A549 (cell line): ENCODE data around the gene LYPD3. TPM values are rescaled to one million over a fixed set of nuclear protein-coding genes. Genes with fewer than 3 reads are reported as not detected.

ENCODE experiments used
- ATAC-seq, 2 experiments: fragments of 200-7000 bp in 1 of 2; fragments of >200 bp in 1 of 2; cut with Nextera tagmentation in 1 of 2; cut with Tn5 transposase in 1 of 2; 3 replicates each; pipeline versions ENCODE4 v1.8.0 to v1.9.1; 2018 to 2020; ENCODE audit warnings: mild to moderate bottlenecking in 1 of 2, moderate library complexity in 1 of 2
- CTCF ChIA-PET: fragments of 300-600 bp; sonication (Branson Sonifier 250); formaldehyde crosslinking; extraction: SDS; loops from one replicate; lab custom pipeline; 2021; ENCODE audit warnings: antibody characterized with exemption, inconsistent platforms; lab: Yijun Ruan, JAX
- POLR2A ChIA-PET: fragments of 350-600 bp; formaldehyde crosslinking; extraction: SDS; loops from one replicate; lab custom pipeline; 2021; ENCODE audit warnings: antibody characterized with exemption, inconsistent platforms; lab: Yijun Ruan, JAX
- DNase-seq, 2 experiments: peaks; one replicate each; pipeline versions ENCODE4 v3.0.0 to v3.0.0-alpha.2; 2011 to 2016; ENCODE audit warnings: low read depth in 1 of 2, low spot score in 1 of 2
- FAIRE-seq: peaks from 2 replicates; lab custom pipeline; 2011; peaks lifted over from hg19 to GRCh38; lab: Jason Lieb, UNC
- H3K27ac ChIP-seq, 2 experiments: fragments of >200 bp; sonication (Bioruptor Twin); formaldehyde crosslinking; 3 replicates each; pipeline ENCODE4 v1.5.1; 2016 to 2017
- H3K4me1 ChIP-seq: fragments of >200 bp; sonication (Bioruptor Twin); formaldehyde crosslinking; 3 replicates; pipeline ENCODE4 v1.6.1; 2016
- H3K4me2 ChIP-seq: fragments of >200 bp; sonication (Bioruptor Twin); formaldehyde crosslinking; 3 replicates; pipeline ENCODE4 v1.6.1; 2016
- H3K4me3 ChIP-seq: fragments of >200 bp; sonication (Bioruptor Twin); formaldehyde crosslinking; 3 replicates; pipeline ENCODE4 v1.5.1; 2016
- H3K9me3 ChIP-seq: fragments of >200 bp; sonication (Bioruptor Twin); formaldehyde crosslinking; 3 replicates; pipeline ENCODE4 v1.6.1; 2016
- CTCF ChIP-seq: fragments of >200 bp; sonication (Bioruptor Twin); formaldehyde crosslinking; IDR thresholded peaks from 3 replicates; pipeline ENCODE4 v1.5.1; 2016
- FOSB ChIP-seq: fragments of 250-450 bp; sonication (Bioruptor Pico); IDR thresholded peaks from 2 replicates; pipeline ENCODE4 v1.5.0; 2020; ENCODE audit warnings: mild to moderate bottlenecking, moderate library complexity
- HOXA7 ChIP-seq: fragments of 250-450 bp; sonication (Bioruptor Pico); IDR thresholded peaks from 2 replicates; pipeline ENCODE4 v1.5.0; 2020; ENCODE audit warnings: mild to moderate bottlenecking, moderate library complexity
- KDM1A ChIP-seq: fragments of 200-600 bp; sonication (generic); IDR thresholded peaks from 2 replicates; pipeline ENCODE4 v1.6.1; 2016; ENCODE audit warnings: low read depth, mild to moderate bottlenecking
- ZFP36 ChIP-seq: fragments of 450-650 bp; IDR thresholded peaks from 2 replicates; pipeline ENCODE4 v1.6.1; 2014; ENCODE audit warnings: borderline replicate concordance; ENCODE audit not compliant: partially characterized antibody
- WGBS: methylation state at CpG from one replicate; pipeline ENCODE4 v1.1.6; 2017; ENCODE audit errors: missing lambda C conversion rate; 5-methylcytosine and 5-hydroxymethylcytosine counted together
- polyA plus RNA-seq, 4 experiments: library from polyadenylated mRNA; depleted of rRNA in 3 of 4; stranded (reverse); fragments of >200 nt; fragmentation: RNase III in 1 of 4; extraction: RNeasy Plus Mini Kit Qiagen cat#74134 plus additional on column Dnase treatment in 1 of 4; gene quantifications; 2 replicates in 3 of 4; 3 replicates in 1 of 4; pipeline ENCODE4 v1.2.3, GENCODE V29; 2011 to 2017

LYPD3 gene
- polyA plus RNA-seq, 2 of the 4 experiments (the other 2 are of a cell fraction) = 0.27 to 0.43 TPM

DNA sequence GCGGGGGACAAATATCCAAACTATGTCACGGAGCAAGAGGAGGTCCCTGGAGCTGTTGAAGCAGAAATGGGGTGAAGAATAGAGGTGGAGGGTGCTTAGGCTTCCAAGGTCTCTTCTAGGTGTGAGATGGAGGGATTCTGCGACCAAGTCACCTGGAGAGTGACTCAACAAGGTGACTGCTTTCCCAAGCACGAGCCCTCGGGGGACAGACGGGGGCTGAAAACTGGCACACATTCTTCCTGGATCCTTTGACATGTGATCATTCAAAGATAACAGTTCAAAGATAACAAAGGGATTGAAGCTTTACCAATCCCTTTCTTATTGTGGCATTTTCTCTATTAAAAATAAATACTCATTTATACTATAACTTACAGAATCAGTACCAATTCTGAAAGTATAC lies 53.0 kb downstream of the LYPD3 start:
- TF ChIP-seq HOXA7 (no peak), KDM1A (no peak), ZFP36 (no peak), FOSB (CRISPR knock-in tag) (no peak), CTCF (no peak)
- POLR2A ChIA-PET = no interaction called here
- WGBS = 30% methylated on average over 6 of the region's 6 CpGs
- no peaks in the 10 kb centered on the region for H3K4me1 ChIP-seq
- ATAC-seq (no peak), DNase-seq (no peak), FAIRE-seq (no peak)
- H3K4me2 ChIP-seq = no peak overlapping the region
- H3K9me3 ChIP-seq = no peaks in the 10 kb centered on the region
- no peak overlapping the region for H3K27ac ChIP-seq
- no peak overlapping the region for H3K4me3 ChIP-seq
- CTCF ChIA-PET = interaction anchor here (1.2 to 1.8 kb wide), 4 partner anchors 13 to 107 kb away, joined by 3 to 15 read pairs (median 6); no protein-coding TSS in a partner anchor

Other genes starting within 250 kb of the LYPD3 start
- gene PSG9, start 196.1 kb downstream of the LYPD3 start, polyA plus RNA-seq (2011; rRNA removed) = 0.03 and 0.07 TPM in 2 replicates
- gene PSG9, start 196.1 kb downstream of the LYPD3 start, polyA plus RNA-seq (2017; fragmentation: RNase III; extraction: RNeasy Plus Mini Kit Qiagen cat#74134 plus additional on column Dnase treatment) = 0.08 to 0.13 TPM in 2 of 3 replicates, not detected in the other
- 0.03 TPM in 1 of 2 replicates, not detected in the other for gene CD177, start 111.9 kb downstream of the LYPD3 start, polyA plus RNA-seq (2011; rRNA removed)
- 0.05 to 0.09 TPM in 2 of 3 replicates, not detected in the other for gene CD177, start 111.9 kb downstream of the LYPD3 start, polyA plus RNA-seq (2017; fragmentation: RNase III; extraction: RNeasy Plus Mini Kit Qiagen cat#74134 plus additional on column Dnase treatment)
- not detected in 2 replicates for gene TEX101, start 50.7 kb downstream of the LYPD3 start, polyA plus RNA-seq (2011; rRNA removed)
- gene TEX101, start 50.7 kb downstream of the LYPD3 start, polyA plus RNA-seq (2017; fragmentation: RNase III; extraction: RNeasy Plus Mini Kit Qiagen cat#74134 plus additional on column Dnase treatment) = not detected in 3 replicates
- 4.4 and 5.5 TPM in 2 replicates for gene PHLDB3, start 39.1 kb upstream of the LYPD3 start, polyA plus RNA-seq (2011; rRNA removed)
- gene PHLDB3, start 39.1 kb upstream of the LYPD3 start, polyA plus RNA-seq (2017; fragmentation: RNase III; extraction: RNeasy Plus Mini Kit Qiagen cat#74134 plus additional on column Dnase treatment) = 10.1 to 12.0 TPM (median 12.0 TPM) in 3 replicates
- 58.9 and 75.6 TPM in 2 replicates for gene ETHE1, start 61.6 kb upstream of the LYPD3 start, polyA plus RNA-seq (2011; rRNA removed)
- 31.2 to 38.6 TPM (median 37.3 TPM) in 3 replicates for gene ETHE1, start 61.6 kb upstream of the LYPD3 start, polyA plus RNA-seq (2017; fragmentation: RNase III; extraction: RNeasy Plus Mini Kit Qiagen cat#74134 plus additional on column Dnase treatment)
- 0.09 and 0.38 TPM in 2 replicates for gene ZNF575, start 67.6 kb upstream of the LYPD3 start, polyA plus RNA-seq (2011; rRNA removed)
- 1.4 to 2.2 TPM (median 1.5 TPM) in 3 replicates for gene ZNF575, start 67.6 kb upstream of the LYPD3 start, polyA plus RNA-seq (2017; fragmentation: RNase III; extraction: RNeasy Plus Mini Kit Qiagen cat#74134 plus additional on column Dnase treatment)
- 31.9 and 32.0 TPM in 2 replicates for gene XRCC1, start 109.9 kb upstream of the LYPD3 start, polyA plus RNA-seq (2011; rRNA removed)
- 55.1 to 62.3 TPM (median 55.2 TPM) in 3 replicates for gene XRCC1, start 109.9 kb upstream of the LYPD3 start, polyA plus RNA-seq (2017; fragmentation: RNase III; extraction: RNeasy Plus Mini Kit Qiagen cat#74134 plus additional on column Dnase treatment)
- 0.12 TPM in 1 of 2 replicates, not detected in the other for gene PINLYP, start 110.2 kb upstream of the LYPD3 start, polyA plus RNA-seq (2011; rRNA removed)
- 0.27 to 0.37 TPM (median 0.28 TPM) in 3 replicates for gene PINLYP, start 110.2 kb upstream of the LYPD3 start, polyA plus RNA-seq (2017; fragmentation: RNase III; extraction: RNeasy Plus Mini Kit Qiagen cat#74134 plus additional on column Dnase treatment)
- 10.0 and 14.2 TPM in 2 replicates for gene IRGQ, start 130.5 kb upstream of the LYPD3 start, polyA plus RNA-seq (2011; rRNA removed)
- gene IRGQ, start 130.5 kb upstream of the LYPD3 start, polyA plus RNA-seq (2017; fragmentation: RNase III; extraction: RNeasy Plus Mini Kit Qiagen cat#74134 plus additional on column Dnase treatment) = 6.3 to 6.5 TPM (median 6.4 TPM) in 3 replicates
- gene ZNF576, start 131.0 kb upstream of the LYPD3 start, polyA plus RNA-seq (2011; rRNA removed) = 10.6 and 11.2 TPM in 2 replicates
- 15.4 to 16.8 TPM (median 16.5 TPM) in 3 replicates for gene ZNF576, start 131.0 kb upstream of the LYPD3 start, polyA plus RNA-seq (2017; fragmentation: RNase III; extraction: RNeasy Plus Mini Kit Qiagen cat#74134 plus additional on column Dnase treatment)
- 0.41 and 0.47 TPM in 2 replicates for gene SRRM5, start 146.5 kb upstream of the LYPD3 start, polyA plus RNA-seq (2011; rRNA removed)
- gene SRRM5, start 146.5 kb upstream of the LYPD3 start, polyA plus RNA-seq (2017; fragmentation: RNase III; extraction: RNeasy Plus Mini Kit Qiagen cat#74134 plus additional on column Dnase treatment) = 0.44 to 0.55 TPM (median 0.50 TPM) in 3 replicates
- 19.3 and 22.9 TPM in 2 replicates for gene ZNF428, start 154.0 kb upstream of the LYPD3 start, polyA plus RNA-seq (2011; rRNA removed)
- 47.7 to 58.5 TPM (median 52.4 TPM) in 3 replicates for gene ZNF428, start 154.0 kb upstream of the LYPD3 start, polyA plus RNA-seq (2017; fragmentation: RNase III; extraction: RNeasy Plus Mini Kit Qiagen cat#74134 plus additional on column Dnase treatment)
- 4.2 and 4.7 TPM in 2 replicates for gene CADM4, start 174.2 kb upstream of the LYPD3 start, polyA plus RNA-seq (2011; rRNA removed)
- 8.8 to 10.1 TPM (median 9.2 TPM) in 3 replicates for gene CADM4, start 174.2 kb upstream of the LYPD3 start, polyA plus RNA-seq (2017; fragmentation: RNase III; extraction: RNeasy Plus Mini Kit Qiagen cat#74134 plus additional on column Dnase treatment)
- gene PLAUR, start 204.6 kb upstream of the LYPD3 start, polyA plus RNA-seq (2011; rRNA removed) = 48.6 and 55.3 TPM in 2 replicates
- 27.4 to 29.0 TPM (median 28.3 TPM) in 3 replicates for gene PLAUR, start 204.6 kb upstream of the LYPD3 start, polyA plus RNA-seq (2017; fragmentation: RNase III; extraction: RNeasy Plus Mini Kit Qiagen cat#74134 plus additional on column Dnase treatment)